ENCODE data around the gene HAS3. TPM values are rescaled to one million over a fixed set of nuclear protein-coding genes. Genes with fewer than 3 reads are reported as not detected.

HAS3 gene
- total RNA-seq, 1 experiment from 2014 or later: 92.5 TPM

DNA sequence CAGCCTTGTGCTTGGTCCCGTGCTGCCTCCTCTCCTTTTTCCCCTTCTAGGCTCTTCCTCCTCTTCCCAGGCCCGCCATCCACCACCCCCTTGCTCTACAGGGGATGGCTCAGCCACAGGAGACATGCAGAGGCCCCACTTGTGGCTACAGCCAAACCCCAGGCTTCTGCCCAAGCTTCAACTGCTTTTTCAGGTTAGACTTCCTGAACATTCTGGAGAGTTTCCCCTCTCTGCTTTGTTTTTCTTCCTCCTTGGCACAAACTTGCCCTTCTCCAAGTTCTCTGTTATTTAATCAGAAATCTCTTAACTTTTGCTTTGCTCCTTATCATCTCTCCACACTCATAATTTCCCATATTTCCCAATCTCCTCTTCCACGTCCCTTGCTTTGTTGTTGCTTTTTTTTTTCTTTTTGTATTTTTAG is 18.3 kb upstream of the HAS3 start:
- Histone ChIP-seq H3K27ac (ENCODE audit: low read length) (no peak overlapping the region), H3K4me3 (ENCODE audit: low read length) (no peak overlapping the region), H3K4me2 (ENCODE audit: low read length) (no peak overlapping the region), H3K27me3 (ENCODE audit: low read length) (no peaks in the 10 kb centered on the region), H3K9me2 (replicated peaks; ENCODE audit: low read length) (no peaks in the 10 kb centered on the region), H2AFZ (ENCODE audit: low read length) (no peak overlapping the region), H3K4me1 (ENCODE audit: insufficient read depth, low read length) (no peaks in the 10 kb centered on the region), H3K9me3 (ENCODE audit: low read length) (no peaks in the 10 kb centered on the region), H3K79me2 (ENCODE audit: low read length) (no peaks in the 10 kb centered on the region), H4K20me1 (ENCODE audit: low read length) (no peaks in the 10 kb centered on the region), H3K36me3 (ENCODE audit: low read depth, low read length) (no peaks in the 10 kb centered on the region), H3K9ac (ENCODE audit: low read length) (no peak overlapping the region), H3F3A (ENCODE audit: low read length, unreplicated experiment) (no peaks in the 10 kb centered on the region)
- ChIA-PET CTCF (no interaction called here), POLR2A (ENCODE audit: unreplicated experiment) (no interaction called here)
- no TSS peak for BruUV-seq (replicated peaks)
- ATAC-seq (no peak), DNase-seq (no peak)
- intact Hi-C loops (cut with micrococcal nuclease): no loop called here
- TF ChIP-seq EZH2phosphoT487 (IDR thresholded peaks at IDR 0.05; ENCODE audit: borderline replicate concordance, low read length) (no peak), EZH2 (IDR thresholded peaks at IDR 0.05; ENCODE audit: low read length, unreplicated experiment) (no peak)
- TF ChIP-seq, protein P1, sequence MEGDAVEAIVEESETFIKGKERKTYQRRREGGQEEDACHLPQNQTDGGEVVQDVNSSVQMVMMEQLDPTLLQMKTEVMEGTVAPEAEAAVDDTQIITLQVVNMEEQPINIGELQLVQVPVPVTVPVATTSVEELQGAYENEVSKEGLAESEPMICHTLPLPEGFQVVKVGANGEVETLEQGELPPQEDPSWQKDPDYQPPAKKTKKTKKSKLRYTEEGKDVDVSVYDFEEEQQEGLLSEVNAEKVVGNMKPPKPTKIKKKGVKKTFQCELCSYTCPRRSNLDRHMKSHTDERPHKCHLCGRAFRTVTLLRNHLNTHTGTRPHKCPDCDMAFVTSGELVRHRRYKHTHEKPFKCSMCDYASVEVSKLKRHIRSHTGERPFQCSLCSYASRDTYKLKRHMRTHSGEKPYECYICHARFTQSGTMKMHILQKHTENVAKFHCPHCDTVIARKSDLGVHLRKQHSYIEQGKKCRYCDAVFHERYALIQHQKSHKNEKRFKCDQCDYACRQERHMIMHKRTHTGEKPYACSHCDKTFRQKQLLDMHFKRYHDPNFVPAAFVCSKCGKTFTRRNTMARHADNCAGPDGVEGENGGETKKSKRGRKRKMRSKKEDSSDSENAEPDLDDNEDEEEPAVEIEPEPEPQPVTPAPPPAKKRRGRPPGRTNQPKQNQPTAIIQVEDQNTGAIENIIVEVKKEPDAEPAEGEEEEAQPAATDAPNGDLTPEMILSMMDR (conservative IDR thresholded peaks at IDR 0.05; ENCODE audit: low read depth, low read length): no peak

DNA sequence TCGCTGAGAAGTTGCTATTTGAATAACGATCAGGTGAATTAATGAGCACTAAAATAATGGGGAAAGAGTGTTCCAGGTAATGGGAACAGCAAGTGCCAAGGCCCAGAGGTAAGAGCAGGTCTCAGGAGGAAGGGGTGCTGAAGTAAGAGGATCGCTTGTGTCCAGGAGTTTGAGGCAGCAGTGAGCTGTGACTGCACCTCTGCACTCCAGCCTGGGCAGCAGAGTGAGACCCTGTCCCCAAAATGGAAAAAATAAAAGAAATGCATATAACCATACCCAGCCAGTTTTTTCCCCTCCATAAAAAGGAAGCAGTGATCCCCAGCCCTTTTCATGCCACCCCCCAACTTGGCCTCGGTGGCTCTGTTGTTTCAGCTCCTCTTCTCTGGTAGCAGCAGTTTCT is 16.8 kb upstream of the HAS3 start:
- Histone ChIP-seq H3K27me3 (ENCODE audit: low read length) (no peaks in the 10 kb centered on the region), H4K20me1 (ENCODE audit: low read length) (no peaks in the 10 kb centered on the region), H2AFZ (ENCODE audit: low read length) (no peak overlapping the region), H3F3A (ENCODE audit: low read length, unreplicated experiment) (no peaks in the 10 kb centered on the region), H3K4me3 (ENCODE audit: low read length) (no peak overlapping the region), H3K27ac (ENCODE audit: low read length) (no peak overlapping the region), H3K36me3 (ENCODE audit: low read depth, low read length) (no peaks in the 10 kb centered on the region), H3K79me2 (ENCODE audit: low read length) (no peaks in the 10 kb centered on the region), H3K9me3 (ENCODE audit: low read length) (no peaks in the 10 kb centered on the region), H3K9me2 (replicated peaks; ENCODE audit: low read length) (no peaks in the 10 kb centered on the region), H3K4me1 (ENCODE audit: insufficient read depth, low read length) (no peaks in the 10 kb centered on the region), H3K4me2 (ENCODE audit: low read length) (no peak overlapping the region), H3K9ac (ENCODE audit: low read length) (no peak overlapping the region)
- intact Hi-C loops (cut with micrococcal nuclease): no loop called here
- ATAC-seq (no peak), DNase-seq (no peak)
- CTCF ChIA-PET: no interaction called here
- POLR2A ChIA-PET (ENCODE audit: unreplicated experiment): no interaction called here
- no peak for TF ChIP-seq EZH2phosphoT487 (IDR thresholded peaks at IDR 0.05; ENCODE audit: borderline replicate concordance, low read length)
- BruUV-seq (replicated peaks): no TSS peak

DNA sequence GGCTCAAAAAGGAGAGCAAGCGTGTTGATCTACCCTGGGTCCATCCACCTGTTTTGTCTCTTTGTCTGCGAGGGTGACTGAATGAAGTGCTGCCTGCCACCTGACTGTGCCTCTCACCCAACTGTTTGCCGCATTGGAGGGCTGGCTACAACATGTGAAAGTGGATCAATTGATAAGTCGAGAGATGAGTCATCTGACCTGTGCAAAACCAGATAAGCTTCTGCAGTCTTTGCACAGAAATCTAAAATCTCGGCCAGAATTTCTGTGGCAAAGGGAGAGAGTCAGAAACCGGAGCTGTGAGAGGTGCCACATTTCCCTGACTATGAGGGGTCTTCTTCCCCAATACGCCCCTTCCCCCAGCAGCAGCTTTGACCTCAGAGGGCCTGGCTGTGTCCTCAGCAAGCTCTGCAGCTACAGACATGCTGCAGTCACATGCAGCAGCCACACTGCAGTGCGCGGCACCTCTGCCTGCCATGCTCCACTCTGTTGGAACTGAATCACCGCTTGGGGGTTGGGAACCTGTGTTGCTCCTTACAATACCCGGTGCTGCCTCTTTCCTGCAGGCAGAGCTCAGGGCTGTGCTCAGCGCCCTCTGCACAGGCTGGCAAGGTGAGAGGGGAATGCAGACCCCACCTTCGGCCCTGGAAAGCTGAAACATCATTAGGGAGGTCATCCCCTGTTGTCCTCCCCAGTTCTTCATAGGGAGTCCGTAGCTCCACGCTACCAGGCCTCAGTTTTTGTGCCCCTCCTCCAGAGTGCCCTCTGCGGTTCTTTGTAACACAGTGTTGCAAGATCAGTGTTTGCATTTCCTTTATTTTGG is 16.2 kb upstream of the HAS3 start:
- ChIA-PET POLR2A (ENCODE audit: unreplicated experiment) (interaction anchor here (0.5 kb wide), 1 partner anchor 353 kb away, joined by 5 read pairs; the partner anchor contains the start of gene CDH1), CTCF (no interaction called here)
- DNase-seq (no peak), ATAC-seq (no peak)
- intact Hi-C loops (cut with micrococcal nuclease): no loop called here
- TF ChIP-seq, protein P1 (conservative IDR thresholded peaks at IDR 0.05; ENCODE audit: low read depth, low read length): no peak
- TF ChIP-seq EZH2 (IDR thresholded peaks at IDR 0.05; ENCODE audit: low read length, unreplicated experiment) (no peak), EZH2phosphoT487 (IDR thresholded peaks at IDR 0.05; ENCODE audit: borderline replicate concordance, low read length) (no peak)
- Histone ChIP-seq H3F3A (ENCODE audit: low read length, unreplicated experiment) (no peaks in the 10 kb centered on the region), H3K4me2 (ENCODE audit: low read length) (no peak overlapping the region), H4K20me1 (ENCODE audit: low read length) (no peaks in the 10 kb centered on the region), H3K4me3 (ENCODE audit: low read length) (no peak overlapping the region), H2AFZ (ENCODE audit: low read length) (no peak overlapping the region), H3K9me2 (replicated peaks; ENCODE audit: low read length) (no peaks in the 10 kb centered on the region), H3K27ac (ENCODE audit: low read length) (no peak overlapping the region), H3K4me1 (ENCODE audit: insufficient read depth, low read length) (no peaks in the 10 kb centered on the region), H3K27me3 (ENCODE audit: low read length) (no peaks in the 10 kb centered on the region), H3K36me3 (ENCODE audit: low read depth, low read length) (no peaks in the 10 kb centered on the region), H3K9ac (ENCODE audit: low read length) (no peak overlapping the region), H3K79me2 (ENCODE audit: low read length) (no peaks in the 10 kb centered on the region), H3K9me3 (ENCODE audit: low read length) (no peaks in the 10 kb centered on the region)
- BruUV-seq (replicated peaks): no TSS peak

Measured in PC-3 (cell line).